ENCODE measurements around the gene CFI. TPM values are rescaled to one million over a fixed set of nuclear protein-coding genes. Genes with fewer than 3 reads are reported as not detected.

Gene CFI
- total and polyA plus RNA-seq, 2 donors from 2014 or later = 191 to 248 TPM

- no peak overlapping the region for H3K9ac ChIP-seq (ENCODE audit: low read length in 3 of 3)
- H3K4me1 ChIP-seq (ENCODE audit: control insufficient read depth in 2 of 3, insufficient read depth in 2 of 3, low read depth in 1 of 3, low read length in 3 of 3) = no peaks in the 10 kb centered on the region
- DNase-seq (no peak), FAIRE-seq (no peak)
- H3K4me3 ChIP-seq (ENCODE audit: low read length in 3 of 3) = no peak overlapping the region
- intact Hi-C loops (cut with DNase I) = no loop called here
- H3K27ac ChIP-seq (ENCODE audit: low read depth in 2 of 2, low read length in 2 of 2) = no peak overlapping the region
- no peaks in the 10 kb centered on the region for H3K36me3 ChIP-seq (ENCODE audit: control insufficient read depth in 2 of 3, insufficient read depth in 3 of 3, low read length in 3 of 3)
- H3K9me3 ChIP-seq (ENCODE audit: control insufficient read depth in 2 of 3, insufficient read depth in 1 of 3, low read length in 3 of 3) = no peaks in the 10 kb centered on the region
- no peak for TF ChIP-seq CTCF (IDR thresholded peaks at IDR 0.05; ENCODE audit: borderline replicate concordance, extremely low read depth, insufficient read depth)
- H3K27me3 ChIP-seq (ENCODE audit: control insufficient read depth, insufficient read depth, low read length) = no peaks in the 10 kb centered on the region
Measured at GRCh38 chr4:109833756-109834155, 32.0 kb upstream of the CFI start.

GRCh38 chr4:109827672-109828071 is 25.9 kb upstream of the CFI start, which contains the start of gene RRH:
TSS of gene RRH (plus strand) at chr4:109827972. CDS start at chr4:109828028, 56 bp downstream.
- Histone ChIP-seq H3K9me3 (ENCODE audit: control insufficient read depth in 2 of 3, insufficient read depth in 1 of 3, low read length in 3 of 3) (no peaks in the 10 kb centered on the region), H3K9ac (ENCODE audit: low read length in 3 of 3) (no peak within 1 kb of the TSS), H3K27me3 (ENCODE audit: control insufficient read depth, insufficient read depth, low read length) (no peaks in the 10 kb centered on the region), H3K36me3 (ENCODE audit: control insufficient read depth in 2 of 3, insufficient read depth in 3 of 3, low read length in 3 of 3) (peaks cover 3 to 5% (median 4%) of the 10 kb centered on the region in 3 donors), H3K4me3 (ENCODE audit: low read length in 3 of 3) (no peak within 1 kb of the TSS), H3K4me1 (ENCODE audit: control insufficient read depth in 2 of 3, insufficient read depth in 2 of 3, low read depth in 1 of 3, low read length in 3 of 3) (no peaks in the 10 kb centered on the region), H3K27ac (ENCODE audit: low read depth in 2 of 2, low read length in 2 of 2) (no peak within 1 kb of the TSS)
- FAIRE-seq (no peak), DNase-seq (no peak)
- no peak for TF ChIP-seq CTCF (IDR thresholded peaks at IDR 0.05; ENCODE audit: borderline replicate concordance, extremely low read depth, insufficient read depth)
- intact Hi-C loops (cut with DNase I) = loop anchor here (10.0 kb wide), 1 partner anchor 403 kb away; no protein-coding TSS in a partner anchor

- Histone ChIP-seq H3K9ac (ENCODE audit: low read length in 3 of 3) (no peak overlapping the region), H3K36me3 (ENCODE audit: control insufficient read depth in 2 of 3, insufficient read depth in 3 of 3, low read length in 3 of 3) (peaks cover 3 to 5% (median 4%) of the 10 kb centered on the region in 3 donors), H3K27me3 (ENCODE audit: control insufficient read depth, insufficient read depth, low read length) (no peaks in the 10 kb centered on the region), H3K27ac (ENCODE audit: low read depth in 2 of 2, low read length in 2 of 2) (no peak overlapping the region), H3K4me1 (ENCODE audit: control insufficient read depth in 2 of 3, insufficient read depth in 2 of 3, low read depth in 1 of 3, low read length in 3 of 3) (no peaks in the 10 kb centered on the region), H3K4me3 (ENCODE audit: low read length in 3 of 3) (no peak overlapping the region), H3K9me3 (ENCODE audit: control insufficient read depth in 2 of 3, insufficient read depth in 1 of 3, low read length in 3 of 3) (no peaks in the 10 kb centered on the region)
- FAIRE-seq (peak; percentile 91), DNase-seq (peak in 2 of 5 donors; percentile 7 to 31)
- peak; percentile 32 for TF ChIP-seq CTCF (IDR thresholded peaks at IDR 0.05; ENCODE audit: borderline replicate concordance, extremely low read depth, insufficient read depth)
- intact Hi-C loops (cut with DNase I) = loop anchor here (10.0 kb wide), 1 partner anchor 402 kb away; no protein-coding TSS in a partner anchor
Measured at GRCh38 chr4:109826719-109827118, 24.9 kb upstream of the CFI start.

- H3K4me3 ChIP-seq (ENCODE audit: low read length in 3 of 3) = no peak overlapping the region
- no peaks in the 10 kb centered on the region for H3K27me3 ChIP-seq (ENCODE audit: control insufficient read depth, insufficient read depth, low read length)
- H3K4me1 ChIP-seq (ENCODE audit: control insufficient read depth in 2 of 3, insufficient read depth in 2 of 3, low read depth in 1 of 3, low read length in 3 of 3) = peaks cover 0 to 7% (median 2%) of the 10 kb centered on the region in 3 donors
- no peak for TF ChIP-seq CTCF (IDR thresholded peaks at IDR 0.05; ENCODE audit: borderline replicate concordance, extremely low read depth, insufficient read depth)
- H3K9me3 ChIP-seq (ENCODE audit: control insufficient read depth in 2 of 3, insufficient read depth in 1 of 3, low read length in 3 of 3) = no peaks in the 10 kb centered on the region
- H3K9ac ChIP-seq (ENCODE audit: low read length in 3 of 3) = no peak overlapping the region
- H3K27ac ChIP-seq (ENCODE audit: low read depth in 2 of 2, low read length in 2 of 2) = no peak overlapping the region
- peaks cover 7 to 9% (median 8%) of the 10 kb centered on the region in 3 donors for H3K36me3 ChIP-seq (ENCODE audit: control insufficient read depth in 2 of 3, insufficient read depth in 3 of 3, low read length in 3 of 3)
- no peak for DNase-seq
- no peak for FAIRE-seq
- intact Hi-C loops (cut with DNase I) = loop anchor here (10.0 kb wide), 1 partner anchor 396 kb away; no protein-coding TSS in a partner anchor
Measured at GRCh38 chr4:109821185-109821584, 19.4 kb upstream of the CFI start.
